ENCODE measurements around the gene PCNX1.
"Not testable (repeated sequence)": the region's sequence is repeated elsewhere in the genome, so short reads cannot be mapped to it uniquely, and the experiment has no call there.

PCNX1 gene

DNA sequence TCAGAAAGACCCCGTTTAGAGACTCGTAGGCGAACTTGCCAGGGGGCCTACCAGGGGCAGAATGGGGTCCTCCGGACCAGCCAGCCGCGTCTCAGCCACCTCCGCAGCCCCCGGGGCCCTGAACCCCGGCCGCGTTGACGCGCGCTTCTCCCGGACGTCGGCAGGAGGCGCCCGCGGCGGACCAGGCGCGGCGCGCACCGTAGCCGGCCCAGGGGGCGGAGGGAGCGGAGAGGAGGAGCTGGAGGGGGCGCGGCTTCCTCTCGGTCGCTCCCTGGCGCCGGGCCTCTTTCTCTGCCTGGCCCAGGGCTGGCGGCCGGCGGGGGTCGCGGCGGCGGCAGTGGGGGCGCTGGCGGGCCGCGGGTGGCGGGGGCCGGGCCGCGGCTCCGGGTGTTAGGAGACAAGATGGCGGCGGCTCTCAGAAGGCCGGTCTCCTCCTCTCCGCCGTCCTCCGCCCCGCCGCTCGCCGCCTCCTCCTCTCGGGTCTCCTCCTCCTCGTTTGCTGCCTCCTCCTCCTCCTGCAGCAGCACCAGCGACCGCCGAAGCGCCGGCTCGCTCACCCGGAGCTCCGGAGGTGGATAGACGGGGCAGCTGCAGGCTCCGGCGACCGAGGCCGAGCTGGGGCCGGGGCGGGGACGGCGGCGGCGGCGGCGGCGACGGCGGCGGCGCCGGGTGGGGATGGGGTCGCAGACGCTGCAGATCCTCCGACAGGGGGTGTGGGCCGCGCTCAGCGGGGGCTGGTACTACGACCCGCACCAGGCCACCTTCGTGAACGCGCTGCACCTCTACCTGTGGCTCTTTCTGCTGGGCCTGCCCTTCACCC, at the start of gene PCNX1:
Gene PCNX1, plus strand, starts transcription at position 284 of the 820 bp plus-strand sequence. Its CDS starts 392 bp downstream, at position 676.
- peak within 1 kb of the TSS; percentile 92 for H3K9ac ChIP-seq (ENCODE audit: low read length)
- no peaks in the 10 kb centered on the region for H3K27me3 ChIP-seq (ENCODE audit: control insufficient read depth in 1 of 2, insufficient read depth in 2 of 2, low read length in 2 of 2)
- H3K27ac ChIP-seq (ENCODE audit: low read depth, low read length): peak within 1 kb of the TSS; percentile 96

DNA sequence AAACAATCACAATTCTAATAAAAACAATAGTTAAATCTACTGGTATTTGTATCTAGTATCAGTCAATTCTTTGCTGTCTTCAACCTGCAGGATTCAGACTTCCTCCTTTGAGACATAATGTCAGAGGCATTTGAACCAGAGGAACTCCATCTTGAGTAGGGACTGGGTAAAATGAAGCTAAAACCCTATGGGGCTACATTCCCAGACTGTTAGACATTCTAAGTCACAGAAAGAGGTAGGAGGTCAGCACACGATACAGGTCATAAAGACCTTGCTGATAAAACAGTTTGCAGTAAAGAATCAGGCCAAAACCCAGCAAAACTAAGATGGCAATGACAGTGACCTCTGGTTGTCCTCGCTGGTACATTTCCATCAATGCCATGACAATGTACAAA, 49.8 kb upstream of the PCNX1 start:
- no peaks in the 10 kb centered on the region for H3K9me3 ChIP-seq (ENCODE audit: low read length)
- no peaks in the 10 kb centered on the region for H3K36me3 ChIP-seq (ENCODE audit: insufficient read depth, low read length)
- no peak overlapping the region for H3K27ac ChIP-seq (ENCODE audit: low read depth, low read length)
- no peak overlapping the region for H3K9ac ChIP-seq (ENCODE audit: low read length)
- H3K4me3 ChIP-seq (ENCODE audit: low read depth in 1 of 2, low read length in 2 of 2): no peak overlapping the region
- H3K27me3 ChIP-seq (ENCODE audit: control insufficient read depth in 1 of 2, insufficient read depth in 2 of 2, low read length in 2 of 2): no peaks in the 10 kb centered on the region
- no peaks in the 10 kb centered on the region for H3K4me1 ChIP-seq (ENCODE audit: insufficient read depth, low read length)

More for the DNA sequence above, at the start of gene PCNX1:
- Histone ChIP-seq H3K4me3 (ENCODE audit: low read depth in 1 of 2, low read length in 2 of 2) (peak within 1 kb of the TSS; percentile 89 to 98), H3K36me3 (ENCODE audit: insufficient read depth, low read length) (no peaks in the 10 kb centered on the region), H3K9me3 (ENCODE audit: low read length) (no peaks in the 10 kb centered on the region), H3K4me1 (ENCODE audit: insufficient read depth, low read length) (peaks cover 30% of the 10 kb centered on the region)

DNA sequence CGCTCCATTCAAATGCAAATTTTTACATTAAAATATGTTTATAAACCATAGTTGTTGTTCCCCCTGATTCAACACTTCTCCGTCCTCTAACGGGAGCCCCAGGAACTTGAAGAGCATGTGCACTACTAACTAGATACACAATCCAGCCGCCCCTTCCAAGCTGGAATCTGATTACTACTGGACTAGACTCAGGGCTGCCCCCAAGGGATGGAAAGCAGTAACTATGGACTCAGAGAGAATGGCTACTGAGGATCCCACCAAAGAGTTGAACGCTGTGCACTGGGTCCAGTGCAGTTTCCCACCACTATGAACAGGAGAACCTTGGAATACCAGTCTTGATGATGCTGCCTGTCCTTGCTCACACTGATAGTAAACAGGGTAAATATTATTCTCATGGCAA, 48.6 kb upstream of the PCNX1 start:
- H3K9me3 ChIP-seq (ENCODE audit: low read length): no peaks in the 10 kb centered on the region
- H3K4me3 ChIP-seq (ENCODE audit: low read depth in 1 of 2, low read length in 2 of 2): no peak overlapping the region
- no peaks in the 10 kb centered on the region for H3K36me3 ChIP-seq (ENCODE audit: insufficient read depth, low read length)
- no peak overlapping the region for H3K9ac ChIP-seq (ENCODE audit: low read length)
- no peak overlapping the region for H3K27ac ChIP-seq (ENCODE audit: low read depth, low read length)
- no peaks in the 10 kb centered on the region for H3K4me1 ChIP-seq (ENCODE audit: insufficient read depth, low read length)
- H3K27me3 ChIP-seq (ENCODE audit: control insufficient read depth in 1 of 2, insufficient read depth in 2 of 2, low read length in 2 of 2): no peaks in the 10 kb centered on the region

DNA sequence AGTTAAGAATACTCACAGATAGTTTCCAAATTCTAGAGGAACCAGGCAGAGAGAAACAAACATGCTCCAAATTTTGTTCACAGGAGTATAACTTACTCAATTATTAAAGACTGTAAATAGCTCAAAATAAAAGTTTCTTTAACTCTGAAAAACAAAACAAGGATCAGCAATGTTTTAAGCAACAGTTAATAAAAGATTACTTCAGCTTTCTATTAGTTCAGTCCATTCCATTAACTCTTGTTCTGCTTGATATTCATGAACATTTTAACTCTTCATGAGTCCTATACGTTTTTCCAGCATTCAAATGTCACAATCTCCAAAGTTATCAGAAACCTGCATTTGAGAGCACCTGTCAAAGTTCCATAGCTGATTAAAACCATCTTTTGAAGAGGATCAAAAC, 40.3 kb upstream of the PCNX1 start:
- H3K9ac ChIP-seq (ENCODE audit: low read length); H3K27me3 ChIP-seq (ENCODE audit: control insufficient read depth in 1 of 2, insufficient read depth in 2 of 2, low read length in 2 of 2); H3K9me3 ChIP-seq (ENCODE audit: low read length); H3K27ac ChIP-seq (ENCODE audit: low read depth, low read length); H3K36me3 ChIP-seq (ENCODE audit: insufficient read depth, low read length); H3K4me1 ChIP-seq (ENCODE audit: insufficient read depth, low read length); H3K4me3 ChIP-seq (ENCODE audit: low read depth in 1 of 2, low read length in 2 of 2): not testable (repeated sequence)

DNA sequence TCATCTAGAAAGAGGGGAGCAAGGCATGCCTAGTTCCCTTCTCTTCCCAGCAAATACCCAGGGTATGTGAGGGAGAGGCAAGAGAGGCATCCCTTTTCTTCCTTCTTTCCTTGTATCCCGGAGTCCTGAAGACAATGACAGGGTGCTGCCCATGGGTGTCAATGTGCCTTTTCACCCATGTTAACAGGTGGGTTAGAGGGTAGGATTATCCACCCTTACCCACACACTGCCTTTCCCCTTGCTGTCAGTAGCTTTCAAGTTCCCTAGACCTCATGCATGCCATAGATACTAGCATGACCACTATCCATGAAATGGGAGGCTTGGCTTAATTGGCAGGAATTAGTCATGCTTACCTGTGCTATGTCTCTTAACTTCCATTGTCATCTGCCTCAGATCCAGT, 36.3 kb upstream of the PCNX1 start:
- Histone ChIP-seq H3K36me3 (ENCODE audit: insufficient read depth, low read length) (no peaks in the 10 kb centered on the region), H3K9ac (ENCODE audit: low read length) (no peak overlapping the region), H3K27me3 (ENCODE audit: control insufficient read depth in 1 of 2, insufficient read depth in 2 of 2, low read length in 2 of 2) (no peaks in the 10 kb centered on the region), H3K4me1 (ENCODE audit: insufficient read depth, low read length) (no peaks in the 10 kb centered on the region), H3K27ac (ENCODE audit: low read depth, low read length) (no peak overlapping the region), H3K9me3 (ENCODE audit: low read length) (no peaks in the 10 kb centered on the region), H3K4me3 (ENCODE audit: low read depth in 1 of 2, low read length in 2 of 2) (no peak overlapping the region)

DNA sequence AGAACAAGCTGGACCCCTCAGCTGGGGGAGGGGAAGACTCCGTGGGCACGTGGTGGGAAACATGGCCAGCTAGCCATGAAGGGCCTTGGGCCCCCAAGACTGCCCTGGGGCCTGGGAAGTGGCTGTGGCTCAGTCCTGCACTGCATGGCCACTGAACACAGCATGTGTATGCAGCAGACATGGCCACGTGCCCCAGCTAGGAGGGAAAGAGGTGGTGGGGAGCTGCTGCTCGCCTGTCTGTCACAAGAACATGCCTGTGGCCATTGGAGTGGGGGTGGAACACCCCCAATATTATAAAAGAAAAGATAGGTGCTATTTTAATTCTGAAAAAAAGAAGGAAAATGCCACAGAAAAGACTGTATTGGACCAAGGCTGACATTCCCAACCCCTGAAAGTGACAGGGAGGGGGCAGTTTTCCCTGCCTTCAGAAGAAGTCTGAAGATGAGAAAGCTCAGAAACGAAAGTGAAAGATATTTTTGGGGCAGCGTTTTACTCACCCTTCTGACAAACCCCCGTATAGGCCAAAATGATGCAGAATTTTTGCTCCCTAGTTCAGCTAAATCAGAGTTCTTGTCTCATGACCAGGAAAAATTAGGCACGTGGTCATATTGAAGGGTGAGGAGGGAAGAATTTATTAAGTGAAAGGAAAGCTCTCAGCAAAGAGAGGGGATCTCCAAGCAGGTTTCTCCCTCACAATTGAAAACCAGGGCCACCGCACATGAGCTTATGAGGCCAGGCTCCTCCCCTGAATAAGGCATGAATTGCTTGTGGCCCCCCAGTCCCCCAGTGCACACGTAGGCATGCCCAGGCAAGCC, 35.2 kb upstream of the PCNX1 start:
- Histone ChIP-seq H3K9me3 (ENCODE audit: low read length) (no peaks in the 10 kb centered on the region), H3K36me3 (ENCODE audit: insufficient read depth, low read length) (no peaks in the 10 kb centered on the region), H3K27ac (ENCODE audit: low read depth, low read length) (no peak overlapping the region), H3K27me3 (ENCODE audit: control insufficient read depth in 1 of 2, insufficient read depth in 2 of 2, low read length in 2 of 2) (no peaks in the 10 kb centered on the region), H3K4me3 (ENCODE audit: low read depth in 1 of 2, low read length in 2 of 2) (no peak overlapping the region), H3K9ac (ENCODE audit: low read length) (no peak overlapping the region), H3K4me1 (ENCODE audit: insufficient read depth, low read length) (no peaks in the 10 kb centered on the region)

DNA sequence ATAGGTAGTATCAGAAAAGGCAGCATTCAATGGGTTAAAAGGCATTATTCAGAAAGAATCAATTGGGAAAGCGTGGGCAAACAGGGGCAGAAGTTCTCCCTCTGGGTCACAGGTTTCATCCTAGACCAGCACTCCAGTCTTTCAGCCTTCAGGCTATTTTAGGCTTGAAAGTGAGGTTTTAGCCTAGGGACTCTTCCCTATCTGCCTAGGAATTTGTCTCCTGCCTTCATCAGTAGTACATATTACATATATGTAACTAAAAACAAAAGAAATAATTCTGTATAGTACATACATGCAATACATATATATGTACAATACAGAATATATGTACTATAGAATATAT, 34.6 kb upstream of the PCNX1 start:
- Histone ChIP-seq H3K9ac (ENCODE audit: low read length) (no peak overlapping the region), H3K4me3 (ENCODE audit: low read depth in 1 of 2, low read length in 2 of 2) (no peak overlapping the region), H3K27ac (ENCODE audit: low read depth, low read length) (no peak overlapping the region), H3K4me1 (ENCODE audit: insufficient read depth, low read length) (no peaks in the 10 kb centered on the region), H3K27me3 (ENCODE audit: control insufficient read depth in 1 of 2, insufficient read depth in 2 of 2, low read length in 2 of 2) (no peaks in the 10 kb centered on the region), H3K9me3 (ENCODE audit: low read length) (no peaks in the 10 kb centered on the region), H3K36me3 (ENCODE audit: insufficient read depth, low read length) (no peaks in the 10 kb centered on the region)

DNA sequence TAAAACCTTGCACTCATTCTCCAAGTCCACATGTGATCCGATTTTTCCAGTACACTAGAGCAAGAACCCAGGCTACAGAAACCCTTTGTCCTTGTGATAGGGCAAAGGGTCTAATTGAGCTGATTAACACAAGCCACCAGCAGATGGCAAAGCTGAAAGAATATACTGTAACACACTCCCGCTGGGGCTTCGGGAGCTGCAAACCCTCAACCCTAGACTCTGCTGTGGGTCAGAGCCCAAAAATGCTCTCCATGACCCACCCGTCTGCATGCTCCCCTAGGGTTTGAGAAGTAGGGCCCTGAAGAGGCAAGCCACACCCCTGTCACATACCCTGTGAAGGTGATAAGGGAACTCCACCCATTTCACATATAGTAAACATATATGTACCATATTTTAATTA, 33.6 kb upstream of the PCNX1 start:
- Histone ChIP-seq H3K4me3 (ENCODE audit: low read depth in 1 of 2, low read length in 2 of 2) (no peak overlapping the region), H3K27ac (ENCODE audit: low read depth, low read length) (no peak overlapping the region), H3K36me3 (ENCODE audit: insufficient read depth, low read length) (no peaks in the 10 kb centered on the region), H3K4me1 (ENCODE audit: insufficient read depth, low read length) (no peaks in the 10 kb centered on the region), H3K9me3 (ENCODE audit: low read length) (no peaks in the 10 kb centered on the region), H3K27me3 (ENCODE audit: control insufficient read depth in 1 of 2, insufficient read depth in 2 of 2, low read length in 2 of 2) (no peaks in the 10 kb centered on the region), H3K9ac (ENCODE audit: low read length) (no peak overlapping the region)

DNA sequence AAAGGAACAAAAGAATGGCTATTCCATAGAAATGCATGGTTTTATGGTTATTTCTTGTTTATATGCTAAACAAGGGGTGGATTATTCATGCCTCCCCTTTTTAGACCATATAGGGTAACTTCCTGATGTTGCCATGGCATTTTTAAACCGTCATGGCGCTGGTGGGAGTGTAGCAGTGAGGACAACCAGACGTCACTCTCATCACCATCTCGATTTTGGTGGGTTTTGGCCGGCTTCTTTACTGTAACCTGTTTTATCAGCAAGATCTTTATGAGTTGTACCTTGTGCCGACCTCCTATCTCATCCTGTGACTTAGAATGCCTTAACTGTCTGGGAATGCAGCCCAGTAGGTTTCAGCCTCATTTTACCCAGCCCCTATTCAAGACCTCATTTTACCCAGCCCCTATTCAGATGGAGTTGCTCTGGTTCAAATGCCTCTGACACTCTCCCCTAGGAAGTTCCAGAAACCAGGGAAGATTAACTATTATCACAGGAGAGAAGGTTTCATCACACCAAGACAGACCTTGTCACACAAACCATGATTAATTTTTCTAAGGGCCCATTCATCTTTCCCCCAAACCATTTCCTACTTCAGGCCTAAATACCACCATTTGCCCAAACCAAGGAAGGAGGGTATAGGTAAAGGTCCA, 31.3 kb upstream of the PCNX1 start:
- not testable (repeated sequence) for H3K27me3 ChIP-seq (ENCODE audit: control insufficient read depth in 1 of 2, insufficient read depth in 2 of 2, low read length in 2 of 2); H3K9me3 ChIP-seq (ENCODE audit: low read length)

DNA sequence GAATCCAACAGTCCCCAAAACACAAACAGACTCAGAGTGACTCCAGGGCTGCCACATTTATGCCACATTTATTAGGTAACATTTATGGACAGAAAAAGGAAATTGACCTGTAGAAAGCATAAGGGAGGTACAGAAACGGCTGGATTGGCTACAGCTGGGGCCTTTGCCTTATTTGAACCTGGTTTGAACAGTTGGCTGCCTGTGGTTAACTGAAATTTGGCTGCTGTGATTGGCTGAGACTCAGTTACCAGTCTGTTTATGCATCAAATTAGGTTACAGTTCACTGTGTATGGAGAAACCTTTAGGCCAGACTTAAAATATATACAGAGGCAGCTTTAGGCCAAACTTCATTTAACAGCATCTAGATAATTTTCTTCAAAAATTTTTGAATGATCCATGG, 27.8 kb upstream of the PCNX1 start:
- no peak overlapping the region for H3K4me3 ChIP-seq (ENCODE audit: low read depth in 1 of 2, low read length in 2 of 2)
- H3K9me3 ChIP-seq (ENCODE audit: low read length): no peaks in the 10 kb centered on the region
- H3K27me3 ChIP-seq (ENCODE audit: control insufficient read depth in 1 of 2, insufficient read depth in 2 of 2, low read length in 2 of 2): no peaks in the 10 kb centered on the region
- no peaks in the 10 kb centered on the region for H3K36me3 ChIP-seq (ENCODE audit: insufficient read depth, low read length)
- no peak overlapping the region for H3K9ac ChIP-seq (ENCODE audit: low read length)
- no peaks in the 10 kb centered on the region for H3K4me1 ChIP-seq (ENCODE audit: insufficient read depth, low read length)
- H3K27ac ChIP-seq (ENCODE audit: low read depth, low read length): no peak overlapping the region

More for the DNA sequence above, 31.3 kb upstream of the PCNX1 start:
- H3K36me3 ChIP-seq (ENCODE audit: insufficient read depth, low read length); H3K4me1 ChIP-seq (ENCODE audit: insufficient read depth, low read length); H3K4me3 ChIP-seq (ENCODE audit: low read depth in 1 of 2, low read length in 2 of 2); H3K27ac ChIP-seq (ENCODE audit: low read depth, low read length); H3K9ac ChIP-seq (ENCODE audit: low read length): not testable (repeated sequence)

DNA sequence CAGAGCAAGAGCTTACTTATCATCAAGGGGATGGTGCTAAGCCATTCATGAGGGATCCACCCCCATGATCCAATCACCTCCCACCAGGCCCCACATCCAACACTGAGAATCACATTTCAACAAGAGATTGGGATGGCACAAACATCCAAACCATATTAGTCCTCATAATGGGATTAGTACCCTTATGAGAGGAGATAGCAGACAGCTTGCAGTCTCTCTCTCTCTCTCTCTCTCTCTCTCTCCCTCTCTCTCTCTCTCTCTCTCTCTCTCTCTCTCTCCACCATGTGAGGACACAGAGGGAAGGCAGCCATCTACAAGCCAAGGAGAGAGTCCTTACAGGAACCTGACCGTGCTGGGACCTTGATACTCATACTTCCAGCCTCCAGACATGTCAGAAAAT, 26.4 kb upstream of the PCNX1 start:
- not testable (repeated sequence) for H3K9me3 ChIP-seq (ENCODE audit: low read length); H3K4me3 ChIP-seq (ENCODE audit: low read depth in 1 of 2, low read length in 2 of 2); H3K9ac ChIP-seq (ENCODE audit: low read length); H3K27me3 ChIP-seq (ENCODE audit: control insufficient read depth in 1 of 2, insufficient read depth in 2 of 2, low read length in 2 of 2); H3K27ac ChIP-seq (ENCODE audit: low read depth, low read length); H3K4me1 ChIP-seq (ENCODE audit: insufficient read depth, low read length); H3K36me3 ChIP-seq (ENCODE audit: insufficient read depth, low read length)
